ENCODE measurements around the gene PTEN. TPM values are rescaled to one million over a fixed set of nuclear protein-coding genes. Genes with fewer than 3 reads are reported as not detected.
"Not testable (repeated sequence)": the region's sequence is repeated elsewhere in the genome, so short reads cannot be mapped to it uniquely, and the experiment has no call there.

PTEN gene
- total and polyA plus RNA-seq, 4 donors: 29.4 to 334 (median 64.1) TPM

GRCh38 chr10:87844837-87845623 is 18.4 kb upstream of the PTEN start:
- TF ChIP-seq, protein P1, sequence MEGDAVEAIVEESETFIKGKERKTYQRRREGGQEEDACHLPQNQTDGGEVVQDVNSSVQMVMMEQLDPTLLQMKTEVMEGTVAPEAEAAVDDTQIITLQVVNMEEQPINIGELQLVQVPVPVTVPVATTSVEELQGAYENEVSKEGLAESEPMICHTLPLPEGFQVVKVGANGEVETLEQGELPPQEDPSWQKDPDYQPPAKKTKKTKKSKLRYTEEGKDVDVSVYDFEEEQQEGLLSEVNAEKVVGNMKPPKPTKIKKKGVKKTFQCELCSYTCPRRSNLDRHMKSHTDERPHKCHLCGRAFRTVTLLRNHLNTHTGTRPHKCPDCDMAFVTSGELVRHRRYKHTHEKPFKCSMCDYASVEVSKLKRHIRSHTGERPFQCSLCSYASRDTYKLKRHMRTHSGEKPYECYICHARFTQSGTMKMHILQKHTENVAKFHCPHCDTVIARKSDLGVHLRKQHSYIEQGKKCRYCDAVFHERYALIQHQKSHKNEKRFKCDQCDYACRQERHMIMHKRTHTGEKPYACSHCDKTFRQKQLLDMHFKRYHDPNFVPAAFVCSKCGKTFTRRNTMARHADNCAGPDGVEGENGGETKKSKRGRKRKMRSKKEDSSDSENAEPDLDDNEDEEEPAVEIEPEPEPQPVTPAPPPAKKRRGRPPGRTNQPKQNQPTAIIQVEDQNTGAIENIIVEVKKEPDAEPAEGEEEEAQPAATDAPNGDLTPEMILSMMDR (IDR thresholded peaks at IDR 0.05; ENCODE audit: control extremely low read depth, extremely low read depth): no peak
- DNase-seq: no peak
- Histone ChIP-seq H3K4me3 (no peak overlapping the region), H3K36me3 (ENCODE audit: control insufficient read depth in 4 of 4, insufficient read depth in 4 of 4, low read length in 4 of 4) (no peaks in the 10 kb centered on the region), H3K27me3 (ENCODE audit: control insufficient read depth in 3 of 3, insufficient read depth in 3 of 3, low read length in 2 of 3) (no peaks in the 10 kb centered on the region), H3K9ac (ENCODE audit: insufficient read depth in 1 of 2, low read length in 2 of 2) (no peak overlapping the region), H3K4me1 (ENCODE audit: control insufficient read depth in 5 of 5, insufficient read depth in 5 of 5, low read length in 5 of 5) (peaks cover 0 to 1% (median 0%) of the 10 kb centered on the region in 5 donors), H3K9me3 (ENCODE audit: control insufficient read depth in 4 of 4, insufficient read depth in 3 of 4, low read length in 3 of 4) (no peaks in the 10 kb centered on the region), H3K27ac (ENCODE audit: low read depth in 1 of 2, low read length in 1 of 2) (no peak overlapping the region)
- ATAC-seq (ENCODE audit: insufficient read depth, low FRiP score): no peak
- 13 to 25% methylated on average over 1 of the region's 1 CpG for WGBS, 2 donors

DNA sequence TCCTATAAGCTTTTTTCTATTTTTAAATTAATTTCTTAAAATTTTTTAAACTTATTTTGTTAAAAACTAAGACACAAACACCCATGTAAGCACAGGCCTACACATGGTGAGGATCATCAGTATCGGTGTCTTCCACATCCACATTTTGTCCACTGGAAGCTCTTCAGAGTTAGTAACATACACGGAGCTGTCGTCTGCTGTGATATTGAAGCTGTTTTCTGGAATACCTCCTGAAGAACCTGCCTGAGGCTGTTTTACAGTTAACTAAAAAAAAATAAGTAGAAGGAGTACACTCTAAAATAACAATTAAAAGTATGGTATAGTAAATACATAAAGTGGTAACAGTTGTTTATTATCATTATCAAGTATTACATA is 17.8 kb upstream of the PTEN start:
- H3K4me1 ChIP-seq (ENCODE audit: control insufficient read depth in 5 of 5, insufficient read depth in 5 of 5, low read length in 5 of 5): peaks cover 0 to 1% (median 0%) of the 10 kb centered on the region in 5 donors
- H3K9me3 ChIP-seq (ENCODE audit: control insufficient read depth in 4 of 4, insufficient read depth in 3 of 4, low read length in 3 of 4): no peaks in the 10 kb centered on the region
- H3K9ac ChIP-seq (ENCODE audit: insufficient read depth in 1 of 2, low read length in 2 of 2): no peak overlapping the region
- DNase-seq: no peak
- H3K27ac ChIP-seq (ENCODE audit: low read depth in 1 of 2, low read length in 1 of 2): no peak overlapping the region
- H3K36me3 ChIP-seq (ENCODE audit: control insufficient read depth in 4 of 4, insufficient read depth in 4 of 4, low read length in 4 of 4): no peaks in the 10 kb centered on the region
- no peak overlapping the region for H3K4me3 ChIP-seq
- TF ChIP-seq, protein P1 (IDR thresholded peaks at IDR 0.05; ENCODE audit: control extremely low read depth, extremely low read depth): no peak
- WGBS, 2 donors: 92 to 96% methylated on average over 3 of the region's 3 CpGs
- ATAC-seq (ENCODE audit: insufficient read depth, low FRiP score): no peak
- no peaks in the 10 kb centered on the region for H3K27me3 ChIP-seq (ENCODE audit: control insufficient read depth in 3 of 3, insufficient read depth in 3 of 3, low read length in 2 of 3)

GRCh38 chr10:87846023-87846422 is 17.4 kb upstream of the PTEN start:
- peaks cover 0 to 1% (median 0%) of the 10 kb centered on the region in 5 donors for H3K4me1 ChIP-seq (ENCODE audit: control insufficient read depth in 5 of 5, insufficient read depth in 5 of 5, low read length in 5 of 5)
- H3K9me3 ChIP-seq (ENCODE audit: control insufficient read depth in 4 of 4, insufficient read depth in 3 of 4, low read length in 3 of 4): no peaks in the 10 kb centered on the region
- H3K36me3 ChIP-seq (ENCODE audit: control insufficient read depth in 4 of 4, insufficient read depth in 4 of 4, low read length in 4 of 4): no peaks in the 10 kb centered on the region
- no peak overlapping the region for H3K27ac ChIP-seq (ENCODE audit: low read depth in 1 of 2, low read length in 1 of 2)
- no peaks in the 10 kb centered on the region for H3K27me3 ChIP-seq (ENCODE audit: control insufficient read depth in 3 of 3, insufficient read depth in 3 of 3, low read length in 2 of 3)
- WGBS, 2 donors: 79 to 91% methylated on average over 7 of the region's 7 CpGs
- H3K9ac ChIP-seq (ENCODE audit: insufficient read depth in 1 of 2, low read length in 2 of 2): no peak overlapping the region
- H3K4me3 ChIP-seq: no peak overlapping the region
- DNase-seq: no peak
- no peak for ATAC-seq (ENCODE audit: insufficient read depth, low FRiP score)
- TF ChIP-seq, protein P1 (IDR thresholded peaks at IDR 0.05; ENCODE audit: control extremely low read depth, extremely low read depth): no peak

DNA sequence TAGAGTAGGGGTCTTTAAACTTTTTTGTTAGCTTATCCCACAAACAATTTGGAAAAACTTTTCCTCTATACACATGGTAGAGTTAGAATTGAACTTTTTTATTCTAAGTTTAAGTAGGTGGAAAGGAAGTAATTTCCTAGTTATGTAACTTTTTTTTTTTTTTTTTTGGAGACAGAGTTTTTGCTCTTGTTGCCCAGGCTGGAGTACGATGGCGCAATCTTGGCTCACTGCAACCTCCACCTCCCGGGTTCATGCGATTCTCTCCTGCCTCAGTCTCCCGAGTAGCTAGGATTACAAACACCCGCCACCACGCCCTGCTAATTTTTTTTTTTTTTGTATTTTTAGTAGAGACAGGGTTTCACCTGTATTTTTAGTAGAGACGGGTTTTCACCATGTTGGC is 16.7 kb upstream of the PTEN start:
- not testable (repeated sequence) for H3K27ac ChIP-seq (ENCODE audit: low read depth in 1 of 2, low read length in 1 of 2); H3K4me3 ChIP-seq; H3K9me3 ChIP-seq (ENCODE audit: control insufficient read depth in 4 of 4, insufficient read depth in 3 of 4, low read length in 3 of 4); H3K9ac ChIP-seq (ENCODE audit: insufficient read depth in 1 of 2, low read length in 2 of 2); H3K4me1 ChIP-seq (ENCODE audit: control insufficient read depth in 5 of 5, insufficient read depth in 5 of 5, low read length in 5 of 5); ATAC-seq (ENCODE audit: insufficient read depth, low FRiP score); DNase-seq; H3K27me3 ChIP-seq (ENCODE audit: control insufficient read depth in 3 of 3, insufficient read depth in 3 of 3, low read length in 2 of 3); H3K36me3 ChIP-seq (ENCODE audit: control insufficient read depth in 4 of 4, insufficient read depth in 4 of 4, low read length in 4 of 4)
- WGBS, 2 donors: 69 to 78% methylated on average over 8 of the region's 8 CpGs

Data from lung (tissue), 12 donors.